Stimulated activated CD8-positive, alpha-beta memory T cell treated with anti-CD3 and anti-CD28 coated beads, Interleukin-7, amount 100 ng/mL, for 4 hours (primary cell): ENCODE results near the gene FRRS1.

Source experiments
- DNase-seq, 2 donors: peaks; one replicate each; pipeline ENCODE4 v3.0.0-alpha.2; 2020; ENCODE audit warnings: low read depth in 2 of 2

The FRRS1 gene

DNA sequence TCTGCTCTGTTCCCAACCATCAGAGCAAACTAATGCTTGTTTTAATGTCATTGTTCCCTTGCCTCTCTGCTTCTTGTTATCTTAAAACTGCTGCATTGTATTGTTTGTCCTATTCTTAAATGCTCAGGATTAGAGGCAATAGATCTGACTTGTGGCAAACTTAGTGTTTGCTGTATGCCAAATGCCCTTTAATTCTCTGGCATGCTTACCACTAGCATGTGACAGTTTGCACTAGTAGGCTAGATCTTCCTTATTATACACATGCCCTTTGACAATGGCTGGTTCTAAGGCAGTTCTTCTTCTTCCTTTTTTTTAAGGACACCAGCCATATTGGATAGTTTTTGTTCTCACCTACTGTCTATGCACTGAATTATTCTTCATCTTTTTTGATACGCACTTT is 90.4 kb downstream of the FRRS1 start:
- no peak for DNase-seq

DNA sequence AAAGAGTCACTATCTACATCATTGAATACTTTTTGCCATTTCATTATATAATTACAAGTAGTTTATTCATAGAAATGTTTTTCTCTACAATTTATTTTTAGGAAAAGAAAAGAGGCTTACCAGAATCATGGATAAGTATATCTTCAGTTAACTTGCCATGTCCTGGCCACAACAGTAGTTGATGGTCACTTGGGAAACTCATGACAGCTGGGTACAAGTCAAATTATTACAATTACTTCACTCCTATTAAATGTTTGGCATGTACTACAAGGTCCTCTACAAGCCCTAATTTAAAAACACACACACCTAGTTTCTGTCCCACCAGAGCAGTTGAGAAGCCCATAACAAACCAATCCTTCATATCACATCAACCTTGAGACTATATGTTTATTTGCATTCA is 91.1 kb downstream of the FRRS1 start:
- DNase-seq: no peak

DNA sequence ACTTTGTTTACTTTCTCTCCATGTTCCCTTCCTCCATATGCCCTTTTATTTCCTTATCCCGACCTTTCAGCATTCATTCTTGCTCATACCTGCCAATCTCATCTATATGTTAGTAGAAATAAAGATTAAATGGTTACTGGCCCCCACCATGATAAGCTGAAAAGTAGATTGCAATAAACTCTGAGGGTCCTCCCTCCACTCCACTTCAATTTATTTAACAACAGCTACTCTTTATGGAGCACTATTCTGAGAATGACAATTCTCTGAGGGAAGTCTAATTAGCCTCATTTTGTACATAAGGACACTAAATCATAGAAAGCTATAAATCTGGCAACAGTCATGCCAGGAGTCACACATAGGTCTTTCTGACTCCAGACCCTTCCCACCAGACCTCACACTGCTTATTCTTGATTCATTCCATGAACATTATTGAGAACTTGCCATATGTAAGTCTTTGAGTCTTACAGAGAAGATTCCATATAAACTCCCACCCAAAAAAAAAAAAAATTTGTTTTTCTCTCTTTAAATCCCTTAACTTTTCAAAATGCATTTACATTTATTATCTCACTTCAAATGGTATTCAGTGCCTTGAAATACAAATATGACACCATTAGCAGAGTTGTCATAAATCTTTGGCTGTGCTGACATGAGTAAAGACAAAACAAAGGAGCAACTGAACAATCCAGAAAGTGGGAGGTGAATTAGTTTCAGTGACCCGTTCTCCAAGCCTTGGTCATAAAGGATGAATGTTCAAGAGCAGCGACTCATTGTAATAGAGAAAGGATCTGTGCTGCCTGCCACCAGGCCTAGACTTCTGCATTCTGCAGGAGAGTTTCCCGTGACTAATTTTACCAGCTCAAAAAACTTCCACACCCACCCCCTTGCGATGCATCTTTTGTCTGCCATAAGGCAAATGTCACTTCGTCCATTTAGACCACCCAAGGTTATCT is 92.0 kb downstream of the FRRS1 start:
- no peak for DNase-seq

DNA sequence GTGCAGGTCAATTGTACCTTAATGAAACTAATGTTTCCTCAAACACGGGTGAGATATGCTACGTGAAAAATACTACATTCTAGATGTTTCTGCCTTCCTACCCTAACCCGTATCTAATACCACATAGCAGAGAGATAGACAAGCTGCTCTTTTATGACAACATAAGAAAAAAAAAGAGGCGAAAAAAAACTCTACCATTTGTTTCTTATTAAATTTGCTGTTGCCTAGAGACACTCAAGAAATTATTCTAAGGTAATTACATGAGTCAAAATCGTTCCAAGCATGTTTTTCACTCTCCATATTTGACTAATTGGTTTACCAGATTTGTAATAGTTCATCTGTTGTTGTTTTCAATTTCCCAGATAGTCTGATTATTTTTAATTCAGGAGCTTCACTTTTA is 93.1 kb downstream of the FRRS1 start:
- DNase-seq: no peak

DNA sequence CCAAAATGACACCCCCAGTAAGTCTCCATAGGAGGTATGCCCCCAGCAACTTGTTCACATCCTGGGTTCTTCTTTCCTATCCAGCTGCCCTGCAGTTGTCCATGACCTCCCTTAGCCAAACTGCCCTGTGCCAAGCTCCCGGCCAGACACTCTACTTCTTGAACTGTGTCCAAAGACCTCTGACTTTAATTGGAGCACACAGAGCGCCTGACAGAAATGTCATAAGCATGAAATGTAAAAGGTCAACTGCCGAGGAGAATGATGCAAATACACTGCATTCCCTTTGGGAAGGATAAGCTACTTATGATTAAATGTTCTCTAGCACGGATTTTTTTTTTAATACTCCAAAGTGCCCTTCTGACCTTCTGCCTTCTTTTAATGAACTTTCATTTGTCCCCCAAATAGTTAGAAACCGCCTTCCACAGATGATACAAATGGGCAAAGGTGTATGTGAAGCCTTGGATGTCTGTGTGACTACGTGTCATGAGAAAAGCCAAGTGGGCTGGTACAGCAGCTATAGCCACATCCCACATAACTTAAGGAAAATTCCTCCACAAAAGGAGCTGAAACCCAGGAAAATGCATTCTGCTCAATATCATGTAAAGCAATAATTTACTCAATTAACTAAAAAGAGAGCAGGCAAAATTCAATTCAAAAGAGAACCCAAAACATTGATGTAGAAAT is 93.8 kb downstream of the FRRS1 start:
- no peak for DNase-seq

DNA sequence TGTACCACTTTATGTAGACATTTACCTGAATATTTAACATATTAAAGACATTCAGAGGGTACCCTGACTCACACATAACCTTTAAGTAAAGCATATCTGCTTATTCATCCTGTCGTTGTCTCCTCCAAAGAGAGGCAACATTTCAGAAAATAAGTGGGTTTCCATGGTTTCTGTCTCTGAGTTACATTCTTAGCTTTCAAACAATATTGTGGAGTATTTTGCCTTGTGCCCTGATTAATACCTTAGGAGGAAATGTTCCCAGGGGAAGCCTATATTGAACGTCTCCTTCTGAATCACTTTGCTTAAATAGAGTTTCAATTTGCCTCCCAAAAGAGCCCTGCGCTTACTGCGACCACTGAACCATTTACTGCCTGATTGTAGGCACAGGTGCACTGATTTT is 94.4 kb downstream of the FRRS1 start:
- DNase-seq: no peak

DNA sequence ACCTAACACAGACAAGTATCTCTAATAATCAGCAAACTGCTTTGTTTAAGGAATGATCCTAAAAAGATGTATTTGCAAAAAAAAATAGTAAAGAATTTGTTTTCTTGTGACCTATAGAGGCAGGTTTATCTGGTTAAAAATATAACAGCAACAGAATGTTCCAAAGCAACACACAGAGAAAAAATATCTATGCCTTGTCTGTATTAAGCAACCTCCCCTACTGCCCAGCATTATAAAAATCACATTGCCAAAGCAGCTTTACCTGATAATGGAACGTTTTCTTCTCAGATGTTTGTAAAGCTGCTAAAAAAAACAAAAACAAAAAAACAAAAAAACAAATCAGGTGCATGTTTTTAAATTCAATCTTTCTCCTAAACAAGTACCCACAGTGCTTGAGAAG is 95.9 kb downstream of the FRRS1 start:
- no peak for DNase-seq

DNA sequence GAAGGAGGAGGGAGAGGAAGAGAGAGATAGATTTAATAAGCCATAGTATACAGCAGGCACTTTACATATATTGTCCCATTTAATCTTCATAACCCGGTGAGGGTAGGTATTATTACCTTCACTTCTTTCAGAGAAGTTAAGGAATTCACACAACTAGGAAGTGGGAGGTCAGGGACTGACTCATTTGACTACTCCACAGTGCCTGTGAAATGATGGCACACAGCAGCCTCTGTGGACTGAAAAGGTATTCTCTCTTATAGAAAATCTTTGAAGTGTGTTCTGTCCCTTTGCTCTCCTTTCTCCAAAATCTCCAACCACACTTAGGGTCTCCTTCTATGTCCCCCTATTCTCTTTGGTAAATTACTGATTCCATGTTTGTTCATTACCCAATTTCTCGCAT is 96.6 kb downstream of the FRRS1 start:
- no peak for DNase-seq

DNA sequence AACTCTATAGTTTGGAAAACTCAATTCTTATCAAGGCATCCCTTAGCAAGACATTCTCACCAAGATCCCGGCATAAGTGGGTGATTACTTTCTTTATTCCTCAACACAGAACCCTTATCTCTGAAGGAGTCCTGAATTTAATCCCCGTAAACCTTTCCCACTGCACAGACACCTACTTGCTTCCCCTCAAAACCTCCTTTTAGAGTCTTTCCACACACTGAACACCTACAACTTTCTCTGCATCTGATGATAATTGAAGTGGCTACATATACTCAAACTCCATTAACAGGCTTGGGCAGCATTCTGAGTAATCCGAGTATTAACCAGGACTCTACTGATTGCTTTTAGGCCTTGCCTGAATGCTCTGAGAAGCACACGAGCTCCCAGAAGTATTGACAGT is 97.1 kb downstream of the FRRS1 start:
- DNase-seq: no peak

DNA sequence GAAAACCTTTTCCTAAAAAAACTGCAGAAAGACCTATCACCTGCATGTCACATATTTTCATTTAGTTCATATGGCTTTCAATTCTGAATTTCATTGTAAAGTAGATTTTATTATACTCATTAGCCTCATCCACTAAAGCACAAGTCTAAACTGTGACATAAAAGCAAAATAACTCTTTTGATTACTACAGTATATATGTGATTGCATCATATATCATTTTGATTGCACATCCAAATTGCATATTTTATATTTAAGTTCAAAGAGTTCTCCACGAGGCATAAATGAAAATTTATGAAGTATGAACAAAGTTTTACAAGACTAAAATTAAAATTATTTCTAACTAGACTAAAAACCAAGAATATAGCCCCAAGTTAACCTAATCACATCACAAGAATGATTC is 101.2 kb downstream of the FRRS1 start:
- DNase-seq: no peak

DNA sequence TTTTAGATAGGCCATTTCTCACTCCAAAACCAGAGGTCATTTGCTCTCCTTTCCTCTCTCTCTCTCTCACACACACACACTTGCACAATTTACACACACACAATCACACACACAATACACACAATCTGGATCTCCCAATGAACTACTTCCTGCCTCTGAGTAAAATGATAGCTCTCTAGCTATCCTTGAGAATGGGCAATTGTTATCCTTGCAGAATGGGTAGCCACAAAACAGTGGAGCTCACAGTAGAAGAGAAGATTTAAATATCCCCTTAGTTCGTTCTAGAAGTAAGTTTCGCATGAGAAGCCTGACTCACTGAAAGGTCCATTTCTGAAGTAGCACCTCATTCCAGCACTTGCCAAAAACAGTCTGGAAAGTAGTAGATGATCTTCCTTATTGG is 102.9 kb downstream of the FRRS1 start:
- DNase-seq: no peak

DNA sequence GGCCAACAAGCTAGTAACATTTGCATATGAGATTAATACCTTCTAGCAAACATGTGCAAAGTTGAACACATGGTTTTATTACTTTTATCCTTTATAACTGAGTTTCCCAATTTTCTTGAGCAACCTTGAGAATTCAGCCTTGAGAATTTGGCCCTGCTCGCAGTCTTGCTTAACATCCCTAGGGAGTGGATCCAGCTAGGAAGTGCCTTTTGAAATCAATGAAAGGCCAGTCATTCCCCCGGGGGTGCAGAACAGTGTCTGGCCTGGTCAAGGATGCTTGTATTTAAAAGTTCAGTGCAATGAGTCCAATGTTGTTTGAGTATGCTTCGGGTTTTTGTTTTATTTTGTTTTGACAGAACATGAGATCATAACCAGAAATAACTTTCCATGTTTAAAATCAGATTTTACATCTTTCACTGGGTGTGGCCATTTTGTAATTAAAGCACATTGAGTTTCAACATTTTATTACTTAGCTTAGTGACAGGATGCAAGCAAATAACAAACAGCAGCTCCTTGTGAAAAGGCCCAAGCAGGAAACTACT is 103.8 kb downstream of the FRRS1 start:
- DNase-seq: no peak

DNA sequence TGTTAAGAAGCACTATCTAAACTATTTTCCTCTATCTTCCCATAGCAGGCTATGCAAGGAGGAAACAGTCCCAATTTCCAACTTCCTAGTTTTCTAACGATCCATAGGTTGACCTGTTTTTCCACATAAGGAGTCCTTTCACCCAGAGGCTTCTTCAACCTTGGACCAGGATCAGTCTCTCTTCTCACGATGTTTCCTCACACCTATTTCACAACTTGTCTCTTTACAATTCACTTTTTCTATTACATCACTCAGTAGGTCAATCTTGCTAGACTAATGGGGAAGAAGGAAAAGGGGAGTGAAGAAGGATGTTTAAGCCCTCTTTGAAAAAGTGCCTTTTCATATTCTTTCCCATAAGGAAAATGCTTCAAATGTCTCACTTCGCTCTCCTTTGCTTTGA is 104.7 kb downstream of the FRRS1 start:
- no peak for DNase-seq

DNA sequence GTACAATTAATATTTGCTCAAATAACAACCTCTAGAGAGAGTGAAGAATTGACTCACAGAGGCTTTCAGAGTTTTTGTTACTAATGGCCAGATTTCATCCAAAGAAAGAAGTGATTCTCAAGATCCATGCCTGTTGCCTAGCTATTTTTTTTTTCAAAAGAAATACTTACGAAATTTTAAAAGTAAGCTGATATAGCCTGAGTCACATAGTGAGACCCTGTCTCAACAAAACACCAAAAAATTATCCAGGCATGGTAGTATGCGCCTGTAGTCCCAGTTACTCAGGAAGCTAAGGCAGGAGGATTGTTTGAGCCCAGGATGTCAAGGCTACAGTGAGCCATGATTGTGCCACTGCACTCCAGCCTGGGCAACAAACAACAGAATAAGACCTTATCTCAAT is 105.9 kb downstream of the FRRS1 start:
- DNase-seq: no peak

DNA sequence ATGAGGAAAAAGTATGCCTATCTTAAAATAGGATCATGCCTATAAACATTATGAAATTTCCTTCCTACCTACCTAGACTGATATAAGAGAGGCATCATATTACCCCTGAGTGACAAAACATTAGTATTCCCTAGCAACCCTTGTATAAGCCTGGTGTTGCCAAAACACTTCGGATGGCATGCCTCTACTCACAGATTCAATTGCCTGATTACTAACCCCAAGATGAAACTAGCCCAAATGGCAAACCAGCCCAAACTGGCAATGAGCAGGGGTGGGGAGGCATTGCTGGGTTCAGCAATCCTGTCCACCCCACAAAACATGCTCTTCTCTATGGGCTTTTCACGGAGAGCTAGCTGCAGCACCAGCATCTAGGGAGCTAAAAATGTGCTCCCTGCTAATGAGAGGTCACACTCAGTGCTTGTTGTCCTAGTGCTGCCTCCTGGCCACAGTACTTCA is 106.7 kb downstream of the FRRS1 start:
- DNase-seq: no peak
